ENCODE data around the gene MAN1A2. TPM values are rescaled to one million over a fixed set of nuclear protein-coding genes. Genes with fewer than 3 reads are reported as not detected.
"Not testable (repeated sequence)": the region's sequence is repeated elsewhere in the genome, so short reads cannot be mapped to it uniquely, and the experiment has no call there.

Gene MAN1A2
- 32.8 TPM for total RNA-seq

GRCh38 chr1:117367046-117368025 is at the start of gene MAN1A2:
Gene MAN1A2 (plus strand): TSS chr1:117367449. CDS start chr1:117368184, 735 bp downstream.
- DNase-seq (ENCODE audit: low spot score): peak; percentile 95
- ATAC-seq: peak; percentile 88

- no peak for ATAC-seq
These were observed 49.2 kb upstream of the MAN1A2 start for GRCh38 chr1:117318011-117318410.

GRCh38 chr1:117318426-117318825 is 48.8 kb upstream of the MAN1A2 start:
- ATAC-seq (no peak), DNase-seq (ENCODE audit: low spot score) (no peak)

More at GRCh38 chr1:117318011-117318410, 49.2 kb upstream of the MAN1A2 start:
- DNase-seq (ENCODE audit: low spot score): no peak

GRCh38 chr1:117320515-117320914 is 46.7 kb upstream of the MAN1A2 start:
- no peak for DNase-seq (ENCODE audit: low spot score)
- no peak for ATAC-seq

DNA sequence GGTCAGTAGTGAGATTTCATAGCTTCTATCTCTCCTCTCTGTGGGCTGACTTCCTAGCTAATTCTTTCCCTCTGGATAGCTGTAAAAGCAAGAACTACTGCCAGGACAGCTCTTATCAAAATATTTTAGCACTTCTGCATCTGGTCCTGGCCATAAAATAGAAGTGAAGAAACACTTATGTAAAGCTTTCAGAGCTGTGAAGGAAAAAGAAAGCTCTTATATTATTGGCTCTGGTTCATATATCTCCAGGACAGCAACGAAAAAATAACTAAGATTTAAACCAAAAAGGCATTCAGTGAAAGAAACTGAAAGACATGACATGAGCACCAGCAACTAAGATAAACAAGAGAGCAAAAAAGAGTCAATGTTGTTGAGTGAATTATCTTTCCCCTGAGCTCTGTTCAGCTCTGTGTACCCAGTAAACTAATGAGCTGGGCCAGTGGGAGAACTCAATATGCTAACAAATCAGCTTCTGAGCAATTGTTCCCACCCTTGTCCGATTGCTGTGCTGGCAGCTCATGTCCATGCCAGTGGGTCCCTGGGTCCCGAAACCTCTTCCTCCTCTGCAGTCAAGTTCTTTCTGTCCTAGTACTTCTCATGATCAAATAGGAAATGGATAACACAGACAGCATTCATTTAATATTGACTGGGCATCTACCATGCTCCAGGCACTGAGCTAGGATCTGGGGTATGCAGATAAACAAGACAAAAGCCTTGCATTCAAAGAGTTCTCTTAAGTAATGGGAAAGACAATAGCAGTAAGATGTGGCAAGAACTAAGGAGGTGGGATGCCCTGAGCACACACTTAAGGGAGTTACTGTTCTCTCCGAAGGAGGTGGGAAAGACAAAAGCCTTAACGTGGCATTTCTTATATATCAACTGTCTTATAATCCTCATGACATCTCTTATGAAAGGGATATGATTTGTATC is 45.3 kb upstream of the MAN1A2 start:
- no peak for ATAC-seq
- DNase-seq (ENCODE audit: low spot score): no peak

DNA sequence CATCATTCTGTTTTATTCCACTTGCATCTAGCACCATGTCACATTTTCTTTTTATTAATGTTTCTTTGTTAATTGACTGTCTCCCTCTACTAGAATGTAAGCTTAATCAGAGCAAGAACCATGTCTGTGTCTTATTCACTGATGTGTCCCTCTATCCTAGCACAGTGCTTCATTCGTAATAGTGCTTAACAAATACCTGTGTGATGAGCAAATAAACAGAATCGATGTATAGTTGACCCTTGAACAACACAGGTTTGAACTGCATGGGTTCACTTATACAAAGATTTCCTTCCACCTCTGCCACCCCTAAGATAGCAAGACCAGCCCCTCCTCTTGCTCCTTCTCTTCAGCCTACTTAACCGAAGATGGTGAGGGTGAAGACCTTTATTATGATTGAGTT is 42.9 kb upstream of the MAN1A2 start:
- ATAC-seq: no peak
- no peak for DNase-seq (ENCODE audit: low spot score)

GRCh38 chr1:117326035-117326434 is 41.2 kb upstream of the MAN1A2 start:
- not testable (repeated sequence) for ATAC-seq; DNase-seq (ENCODE audit: low spot score)

DNA sequence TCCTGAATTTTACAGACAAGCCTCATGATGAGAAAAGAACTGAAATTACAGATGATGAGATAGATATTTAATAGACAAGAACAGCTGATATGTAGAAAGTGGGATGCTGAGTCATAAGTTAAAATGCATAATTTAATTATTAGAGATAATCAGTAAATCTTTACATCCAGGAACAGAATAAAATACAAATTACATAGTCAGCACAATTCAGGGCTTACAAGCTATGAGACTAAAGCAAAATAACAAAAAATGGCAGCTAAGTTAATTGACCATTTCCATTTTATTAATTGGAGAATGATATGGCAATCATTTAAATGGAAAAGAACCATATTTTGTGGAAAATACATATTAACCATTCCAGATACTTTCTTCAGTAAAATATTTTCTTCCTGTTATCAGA is 40.2 kb upstream of the MAN1A2 start:
- ATAC-seq: no peak

GRCh38 chr1:117335376-117336086 is 31.7 kb upstream of the MAN1A2 start:
- ATAC-seq (no peak), DNase-seq (ENCODE audit: low spot score) (no peak)

More for the DNA sequence above, 40.2 kb upstream of the MAN1A2 start:
- DNase-seq (ENCODE audit: low spot score): no peak

- ATAC-seq (no peak), DNase-seq (ENCODE audit: low spot score) (no peak)
These were observed 31.0 kb upstream of the MAN1A2 start for GRCh38 chr1:117336088-117336817.

- no peak for DNase-seq (ENCODE audit: low spot score)
- ATAC-seq: peak; percentile 69
These were observed 27.2 kb upstream of the MAN1A2 start for GRCh38 chr1:117339866-117340700.

DNA sequence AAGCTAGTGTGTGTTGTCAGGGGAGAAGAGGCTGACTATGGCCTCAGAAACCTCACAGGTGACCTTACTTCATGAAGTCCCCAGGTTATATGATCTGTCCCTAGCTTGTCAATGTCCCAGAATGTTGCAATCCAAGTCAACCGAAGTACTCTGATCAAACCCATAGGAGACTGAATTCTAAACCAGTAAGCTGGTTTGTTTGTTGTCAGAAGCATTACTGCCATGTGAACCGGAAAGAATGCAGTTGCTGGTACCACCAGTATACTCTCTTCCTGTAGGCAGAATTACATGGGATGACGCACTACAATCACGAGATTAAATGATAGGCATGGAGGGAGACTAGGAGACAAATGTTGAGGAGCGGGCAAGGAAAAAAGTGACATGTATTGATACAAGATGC is 26.1 kb upstream of the MAN1A2 start:
- ATAC-seq: no peak
- DNase-seq (ENCODE audit: low spot score): no peak

- ATAC-seq (no peak), DNase-seq (ENCODE audit: low spot score) (no peak)
These were observed 24.9 kb upstream of the MAN1A2 start for GRCh38 chr1:117342397-117342796.

- DNase-seq (ENCODE audit: low spot score): no peak
- no peak for ATAC-seq
These were observed 20.9 kb upstream of the MAN1A2 start for GRCh38 chr1:117346206-117346928.

GRCh38 chr1:117347907-117348306 is 19.3 kb upstream of the MAN1A2 start:
- ATAC-seq (no peak), DNase-seq (ENCODE audit: low spot score) (no peak)

DNA sequence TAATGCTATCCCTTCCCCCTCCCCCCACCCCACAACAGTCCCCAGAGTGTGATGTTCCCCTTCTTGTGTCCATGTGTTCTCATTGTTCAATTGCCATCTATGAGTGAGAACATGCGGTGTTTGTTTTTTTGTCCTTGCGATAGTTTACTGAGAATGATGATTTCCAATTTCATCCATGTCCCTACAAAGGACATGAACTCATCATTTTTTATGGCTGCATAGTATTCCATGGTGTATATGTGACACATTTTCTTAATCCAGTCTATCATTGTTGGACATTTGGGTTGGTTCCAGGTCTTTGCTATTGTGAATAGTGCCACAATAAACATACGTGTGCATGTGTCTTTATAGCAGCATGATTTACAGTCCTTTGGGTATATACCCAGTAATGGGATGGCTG is 14.6 kb upstream of the MAN1A2 start:
- not testable (repeated sequence) for DNase-seq (ENCODE audit: low spot score); ATAC-seq

DNA sequence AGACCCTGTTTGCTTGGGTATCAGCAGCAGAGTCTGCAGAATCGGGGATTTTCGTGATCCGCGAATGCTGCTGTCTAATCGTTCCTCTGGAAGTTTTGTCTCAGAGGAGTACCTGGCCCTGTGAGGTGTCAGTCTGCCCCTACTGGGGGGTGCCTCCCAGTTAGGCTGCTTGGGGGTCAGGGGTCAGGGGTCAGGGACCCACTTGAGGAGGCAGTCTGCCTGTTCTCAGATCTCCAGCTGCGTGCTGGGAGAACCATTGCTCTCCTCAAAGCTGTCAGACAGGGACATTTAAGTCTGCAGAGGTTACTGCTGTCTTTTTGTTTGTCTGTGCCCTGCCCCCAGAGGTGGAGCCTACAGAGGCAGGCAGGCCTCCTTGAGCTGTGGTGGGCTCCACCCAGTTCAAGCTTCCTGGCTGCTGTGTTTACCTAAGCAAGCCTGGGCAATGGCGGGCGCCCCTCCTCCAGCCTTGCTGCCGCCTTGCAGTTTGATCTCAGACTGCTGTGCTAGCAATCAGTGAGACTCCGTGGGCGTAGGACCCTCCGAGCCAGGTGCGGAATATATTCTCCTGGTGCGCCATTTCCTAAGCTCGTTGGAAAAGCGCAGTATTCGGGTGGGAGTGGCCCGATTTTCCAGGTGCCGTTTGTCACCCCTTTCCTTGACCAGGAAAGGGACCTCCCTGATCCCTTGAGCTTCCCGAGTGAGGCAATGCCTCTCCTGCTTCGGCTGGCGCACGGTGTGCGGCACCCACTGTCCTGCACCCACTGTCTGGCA is 9.2 kb upstream of the MAN1A2 start:
- ATAC-seq; DNase-seq (ENCODE audit: low spot score): not testable (repeated sequence)

GRCh38 chr1:117358604-117358887 is 8.7 kb upstream of the MAN1A2 start:
- ATAC-seq; DNase-seq (ENCODE audit: low spot score): not testable (repeated sequence)
